HEK293T (cell line): ENCODE data around the gene SACS.

Experiments
- CTCF ChIA-PET: fragments of 350-600 bp; formaldehyde crosslinking; extraction: SDS; loops from one replicate; lab custom pipeline; 2021; ENCODE audit warnings: antibody characterized with exemption, inconsistent platforms; lab: Yijun Ruan, JAX
- POLR2A ChIA-PET: fragments of 350-600 bp; formaldehyde crosslinking; extraction: SDS; loops from one replicate; lab custom pipeline; 2020; ENCODE audit warnings: antibody characterized with exemption, inconsistent platforms; lab: Yijun Ruan, JAX
- DNase-seq: peaks from one replicate; pipeline ENCODE4 v3.0.0; 2012; ENCODE audit warnings: mixed read lengths; ENCODE audit errors: extremely low spot score
- ARNT ChIP-seq: fragments of 450-650 bp; IDR thresholded peaks from 2 replicates; pipeline ENCODE4 v1.6.1; 2017; ENCODE audit warnings: mild to moderate bottlenecking
- BHLHE40 ChIP-seq: fragments of 450-650 bp; IDR thresholded peaks from 2 replicates; pipeline ENCODE4 v1.6.1; 2016; ENCODE audit warnings: mild to moderate bottlenecking, moderate library complexity, borderline replicate concordance
- CTBP1 ChIP-seq: fragments of 450-650 bp; IDR thresholded peaks from 2 replicates; pipeline ENCODE4 v1.6.1; 2016; ENCODE audit warnings: borderline replicate concordance
- ELF4 ChIP-seq: fragments of 450-650 bp; IDR thresholded peaks from 2 replicates; pipeline ENCODE4 v1.6.1; 2017; ENCODE audit warnings: antibody characterized with exemption
- FOXA1 ChIP-seq: fragments of 450-650 bp; IDR thresholded peaks from 2 replicates; pipeline ENCODE4 v1.6.1; 2016; ENCODE audit warnings: mild to moderate bottlenecking
- FOXK2 ChIP-seq: fragments of 450-650 bp; IDR thresholded peaks from 2 replicates; pipeline ENCODE4 v1.6.1; 2016; ENCODE audit warnings: mild to moderate bottlenecking
- FOXM1 ChIP-seq: fragments of 450-650 bp; IDR thresholded peaks from 2 replicates; pipeline ENCODE4 v1.6.1; 2017; ENCODE audit warnings: mild to moderate bottlenecking, borderline replicate concordance
- HDGF ChIP-seq: fragments of 450-650 bp; IDR thresholded peaks from 2 replicates; pipeline ENCODE4 v1.6.1; 2017; ENCODE audit warnings: antibody characterized with exemption, borderline replicate concordance
- L3MBTL2 ChIP-seq: fragments of 450-650 bp; conservative IDR thresholded peaks from 2 replicates; pipeline ENCODE4 v1.6.1; 2016; ENCODE audit warnings: mild to moderate bottlenecking
- LEF1 ChIP-seq: fragments of 450-650 bp; IDR thresholded peaks from 2 replicates; pipeline ENCODE4 v1.6.1; 2017; ENCODE audit warnings: mild to moderate bottlenecking, borderline replicate concordance
- NFRKB ChIP-seq: fragments of 450-650 bp; IDR thresholded peaks from 2 replicates; pipeline ENCODE4 v1.6.1; 2016; ENCODE audit warnings: mild to moderate bottlenecking, moderate library complexity
- SP1 ChIP-seq: fragments of 450-650 bp; IDR thresholded peaks from 2 replicates; pipeline ENCODE4 v1.6.1; 2017
- SUZ12 ChIP-seq: fragments of 450-650 bp; IDR thresholded peaks from 2 replicates; pipeline ENCODE4 v1.6.1; 2016; ENCODE audit warnings: mild to moderate bottlenecking
- TARDBP ChIP-seq: fragments of 450-650 bp; IDR thresholded peaks from 2 replicates; pipeline ENCODE4 v1.6.1; 2016
- ZNF384 ChIP-seq: fragments of 450-650 bp; IDR thresholded peaks from 2 replicates; pipeline ENCODE4 v1.6.1; 2016
- TF ChIP-seq, protein P1 (sequence below): fragments of 450-650 bp; IDR thresholded peaks from 2 replicates; pipeline ENCODE4 v1.6.1; 2016

The SACS gene

DNA sequence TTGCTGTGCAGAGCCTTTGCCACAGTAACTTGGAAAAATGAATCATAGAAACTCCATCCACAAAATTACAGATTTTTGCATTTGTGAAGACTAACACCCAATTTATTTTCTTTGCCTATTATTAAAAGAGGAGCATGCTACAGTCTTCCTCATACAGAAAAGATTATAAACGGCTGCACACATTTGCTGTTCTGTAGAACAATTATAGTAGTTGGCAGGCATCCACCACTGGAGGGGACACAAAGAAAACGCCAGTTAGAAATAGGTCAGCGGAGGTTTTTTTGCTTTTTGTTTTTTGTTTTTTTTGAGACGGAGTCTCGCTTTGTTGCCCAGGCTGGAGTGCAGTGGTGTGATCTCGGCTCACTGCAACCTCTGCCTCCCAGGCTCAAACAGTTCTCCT lies 51.6 kb downstream of the SACS start:
- CTCF ChIA-PET, result no interaction called here
- TF ChIP-seq TARDBP (no peak), ZNF384 (no peak), ARNT (no peak), BHLHE40 (no peak), LEF1 (no peak), SP1 (no peak), NFRKB (no peak), SUZ12 (no peak), FOXK2 (no peak), ELF4 (no peak)
- TF ChIP-seq, protein P1, sequence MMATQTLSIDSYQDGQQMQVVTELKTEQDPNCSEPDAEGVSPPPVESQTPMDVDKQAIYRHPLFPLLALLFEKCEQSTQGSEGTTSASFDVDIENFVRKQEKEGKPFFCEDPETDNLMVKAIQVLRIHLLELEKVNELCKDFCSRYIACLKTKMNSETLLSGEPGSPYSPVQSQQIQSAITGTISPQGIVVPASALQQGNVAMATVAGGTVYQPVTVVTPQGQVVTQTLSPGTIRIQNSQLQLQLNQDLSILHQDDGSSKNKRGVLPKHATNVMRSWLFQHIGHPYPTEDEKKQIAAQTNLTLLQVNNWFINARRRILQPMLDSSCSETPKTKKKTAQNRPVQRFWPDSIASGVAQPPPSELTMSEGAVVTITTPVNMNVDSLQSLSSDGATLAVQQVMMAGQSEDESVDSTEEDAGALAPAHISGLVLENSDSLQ, result no peak
- no peak for DNase-seq
- POLR2A ChIA-PET, result no interaction called here

DNA sequence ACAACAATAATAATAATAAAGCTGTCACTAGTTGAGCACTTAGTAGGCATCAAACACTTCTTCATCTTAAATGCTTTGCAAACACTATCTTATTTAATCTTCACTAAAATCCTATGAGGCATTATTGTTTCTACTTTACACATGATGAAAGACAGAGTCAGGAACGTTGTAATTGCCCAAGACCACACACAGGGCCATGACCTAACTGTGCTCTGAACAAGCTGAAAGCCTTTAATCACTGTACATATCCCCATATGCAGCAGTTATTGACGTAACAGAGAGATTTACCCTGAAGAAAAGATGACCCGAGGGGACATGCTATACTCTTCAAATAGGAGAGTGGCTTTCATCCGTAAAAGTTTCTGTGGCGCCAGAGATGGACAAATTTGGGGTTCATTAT lies 53.0 kb downstream of the SACS start:
- POLR2A ChIA-PET, result no interaction called here
- TF ChIP-seq ELF4, result no peak
- no peak for TF ChIP-seq L3MBTL2
- no peak for TF ChIP-seq SP1
- TF ChIP-seq FOXK2, result no peak
- TF ChIP-seq HDGF, result no peak
- no peak for TF ChIP-seq FOXM1
- TF ChIP-seq, protein P1, result no peak
- no peak for TF ChIP-seq SUZ12
- DNase-seq, result no peak
- CTCF ChIA-PET, result no interaction called here

DNA sequence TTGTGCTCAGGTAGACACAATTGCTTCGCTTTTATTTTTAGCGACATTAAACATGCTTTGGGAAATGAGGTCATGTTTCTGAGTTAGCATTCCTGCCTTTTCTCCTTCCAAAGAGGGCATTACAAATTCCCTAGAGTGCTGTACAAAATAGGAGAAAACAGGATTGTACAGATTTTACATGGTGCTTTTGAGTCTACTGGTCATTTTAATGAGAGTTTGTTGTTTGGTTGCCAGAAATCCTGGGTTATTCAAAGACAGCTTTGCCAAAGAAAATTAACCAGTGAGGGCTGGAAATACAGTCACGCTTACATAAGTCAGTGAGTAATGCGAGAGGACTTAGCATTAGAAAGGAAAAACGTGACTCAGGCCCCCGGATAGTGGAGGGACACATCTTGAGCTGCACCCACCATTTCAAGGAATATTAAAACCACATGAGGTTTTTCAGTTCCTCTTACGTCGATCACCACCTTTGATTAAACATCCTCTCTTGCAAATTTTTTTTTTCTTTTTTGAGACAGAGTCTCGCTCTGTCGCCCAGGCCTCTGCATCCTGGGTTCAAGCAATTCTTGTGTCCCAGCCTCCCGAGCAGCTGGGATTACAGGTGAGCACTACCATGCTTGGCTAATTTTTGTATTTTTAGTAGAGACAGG lies 55.4 kb downstream of the SACS start:
- no peak for DNase-seq
- CTCF ChIA-PET, result no interaction called here
- POLR2A ChIA-PET, result no interaction called here
- no peak for TF ChIP-seq HDGF
- TF ChIP-seq CTBP1, result no peak
- no peak for TF ChIP-seq LEF1
- TF ChIP-seq FOXA1, result no peak
- no peak for TF ChIP-seq ELF4
- no peak for TF ChIP-seq NFRKB

DNA sequence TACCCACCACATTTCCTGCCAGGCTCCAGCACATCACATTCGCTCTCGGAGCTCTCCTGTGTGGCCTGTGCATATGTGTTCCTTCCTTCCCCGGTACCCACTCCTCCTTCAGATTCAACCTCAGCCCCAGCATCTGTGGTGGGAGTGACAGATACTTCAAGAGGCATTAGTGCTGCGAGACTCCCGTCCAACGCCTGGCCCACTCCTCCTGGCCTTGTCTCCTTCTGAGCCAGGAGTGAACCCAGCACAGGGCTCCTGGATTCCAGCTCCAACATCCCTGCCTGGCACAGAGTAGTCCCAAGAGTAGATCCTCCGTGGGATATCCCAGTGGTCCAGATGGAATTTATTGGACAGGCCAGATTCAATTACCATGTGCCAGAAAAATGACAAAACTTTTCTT lies 55.9 kb downstream of the SACS start:
- POLR2A ChIA-PET, result no interaction called here
- TF ChIP-seq LEF1, result no peak
- no peak for TF ChIP-seq SP1
- no peak for TF ChIP-seq TARDBP
- TF ChIP-seq, protein P1, result no peak
- TF ChIP-seq BHLHE40, result no peak
- TF ChIP-seq L3MBTL2, result no peak
- TF ChIP-seq ELF4, result no peak
- no peak for TF ChIP-seq ZNF384
- TF ChIP-seq SUZ12, result no peak
- no peak for TF ChIP-seq FOXM1
- TF ChIP-seq FOXK2, result no peak
- no peak for TF ChIP-seq ARNT
- no peak for TF ChIP-seq NFRKB
- no peak for TF ChIP-seq FOXA1
- no peak for TF ChIP-seq CTBP1
- no peak for TF ChIP-seq HDGF
- no peak for DNase-seq
- CTCF ChIA-PET, result no interaction called here

DNA sequence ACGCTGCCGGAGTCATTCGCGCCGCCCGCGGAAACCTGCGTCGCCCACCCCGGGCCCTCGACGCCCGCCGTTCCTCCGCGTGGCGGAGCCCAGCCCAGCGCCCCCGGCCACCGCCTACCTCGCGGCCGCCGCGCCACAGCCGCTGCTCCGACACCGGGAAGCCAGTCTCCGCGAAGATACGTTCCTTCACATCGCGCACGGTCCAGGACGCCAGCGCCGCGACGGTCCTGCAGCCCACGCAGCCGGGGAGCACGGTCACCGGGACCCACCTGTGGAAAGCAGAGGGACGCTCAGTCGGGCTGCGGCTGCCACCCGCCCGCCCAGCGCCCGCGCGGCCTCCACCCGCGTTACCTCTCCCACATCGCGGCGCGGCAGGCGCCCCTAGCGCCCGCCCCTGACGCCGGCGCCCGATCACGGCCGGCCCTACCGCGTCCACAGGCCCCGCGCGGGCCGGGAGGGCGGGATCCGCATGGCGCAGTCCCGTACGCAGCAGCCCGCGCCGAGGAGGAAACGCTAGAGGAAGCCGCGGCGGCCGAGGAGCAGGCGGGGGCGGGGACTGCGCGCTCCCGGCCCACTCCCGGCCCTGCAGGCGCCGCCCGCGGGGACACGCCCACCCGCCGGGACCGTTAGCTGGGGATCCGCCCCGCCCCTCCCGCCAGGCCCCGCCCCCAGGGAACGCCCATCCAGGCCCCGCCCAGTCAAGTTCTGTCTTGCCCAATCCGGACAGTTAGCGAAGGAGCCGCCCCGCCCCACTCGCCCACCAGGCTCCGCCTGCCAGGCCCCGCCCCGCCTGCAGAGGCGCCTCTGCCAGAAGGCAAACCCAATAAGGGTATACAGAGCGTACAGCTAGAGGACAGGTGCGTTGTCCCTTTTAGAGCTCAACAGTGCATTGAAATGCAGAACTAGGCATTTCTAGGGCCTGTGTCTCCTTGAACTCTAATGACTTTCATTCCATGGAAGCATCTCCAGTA lies 58.2 kb downstream of the SACS start:
- no peak for TF ChIP-seq NFRKB
- TF ChIP-seq SUZ12, result no peak
- TF ChIP-seq TARDBP, result no peak
- TF ChIP-seq FOXA1, result no peak
- POLR2A ChIA-PET, result interaction anchor here (0.7 to 0.8 kb wide), 2 partner anchors 9 to 15 kb away, joined by 3 to 6 read pairs; no protein-coding TSS in a partner anchor
- peak; percentile 90 for DNase-seq
- CTCF ChIA-PET, result interaction anchor here (0.6 kb wide), 2 partner anchors 55 to 100 kb away, joined by 3 read pairs; no protein-coding TSS in a partner anchor

DNA sequence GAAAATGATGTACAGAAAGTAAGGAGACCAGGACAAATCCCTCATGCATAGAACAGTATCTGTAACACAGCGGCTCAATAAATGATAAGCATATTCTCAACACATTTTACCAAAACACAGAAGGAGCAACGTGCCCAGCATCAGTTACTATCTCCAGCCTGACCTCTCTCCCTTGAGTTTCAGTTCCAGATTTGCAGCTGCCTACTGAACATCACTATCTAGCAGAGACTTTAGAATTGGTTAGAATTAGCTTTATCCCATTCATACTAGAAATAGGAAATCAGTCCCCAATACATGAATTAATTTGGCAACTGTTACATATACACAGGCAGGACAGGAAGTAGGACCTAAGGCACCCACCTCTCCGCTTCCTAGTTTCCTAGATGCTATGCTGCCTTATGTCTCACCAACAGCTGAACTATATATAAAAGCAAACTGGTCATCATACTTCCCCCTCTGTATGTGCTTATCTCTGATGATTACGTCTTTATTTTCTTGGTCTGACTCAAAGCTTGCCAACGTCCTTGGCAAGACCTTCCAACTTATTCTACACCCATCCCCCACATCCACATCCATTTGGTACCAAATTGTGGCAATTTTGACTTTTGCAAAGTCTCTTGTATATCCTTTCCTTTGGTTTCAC lies 61.1 kb downstream of the SACS start:
- POLR2A ChIA-PET, result no interaction called here
- no peak for TF ChIP-seq SP1
- TF ChIP-seq BHLHE40, result no peak
- TF ChIP-seq FOXA1, result no peak
- TF ChIP-seq CTBP1, result no peak
- TF ChIP-seq NFRKB, result no peak
- TF ChIP-seq L3MBTL2, result no peak
- TF ChIP-seq SUZ12, result no peak
- TF ChIP-seq, protein P1, result no peak
- no peak for TF ChIP-seq FOXK2
- TF ChIP-seq LEF1, result no peak
- no peak for TF ChIP-seq ARNT
- TF ChIP-seq ZNF384, result no peak
- no peak for TF ChIP-seq TARDBP
- no peak for TF ChIP-seq FOXM1
- TF ChIP-seq HDGF, result no peak
- TF ChIP-seq ELF4, result no peak
- DNase-seq, result no peak
- CTCF ChIA-PET, result no interaction called here
